Measurements from ENCODE around the gene CELSR3.

The CELSR3 gene

DNA sequence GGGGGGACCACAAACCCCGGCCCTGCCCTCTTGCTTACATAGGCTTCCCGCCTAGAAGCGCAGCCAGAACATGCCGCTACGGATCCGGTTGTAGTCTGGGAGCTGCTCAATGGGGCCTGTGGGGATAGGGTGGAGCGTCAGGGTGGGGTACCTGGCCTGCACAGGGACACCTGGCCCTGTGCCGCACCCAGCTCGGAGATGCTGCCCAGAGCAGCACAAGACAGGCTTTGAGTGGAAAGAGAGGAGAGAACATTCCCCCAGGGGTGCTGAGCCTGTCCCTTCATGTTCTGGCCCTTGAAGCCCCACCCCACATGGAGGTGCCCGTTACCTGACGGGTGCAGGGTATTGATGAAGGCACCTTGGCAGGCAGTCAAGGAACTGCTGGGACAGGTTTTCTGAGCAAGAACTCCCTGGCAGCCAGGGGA, 63.6 kb downstream of the CELSR3 start:
- in situ Hi-C loops (cut with MboI; ENCODE audit: low sequenced_read_pairs, unreplicated experiment) = no loop called here
- DNase-seq (ENCODE audit: low spot score) = no peak
- TF ChIP-seq, protein P1, sequence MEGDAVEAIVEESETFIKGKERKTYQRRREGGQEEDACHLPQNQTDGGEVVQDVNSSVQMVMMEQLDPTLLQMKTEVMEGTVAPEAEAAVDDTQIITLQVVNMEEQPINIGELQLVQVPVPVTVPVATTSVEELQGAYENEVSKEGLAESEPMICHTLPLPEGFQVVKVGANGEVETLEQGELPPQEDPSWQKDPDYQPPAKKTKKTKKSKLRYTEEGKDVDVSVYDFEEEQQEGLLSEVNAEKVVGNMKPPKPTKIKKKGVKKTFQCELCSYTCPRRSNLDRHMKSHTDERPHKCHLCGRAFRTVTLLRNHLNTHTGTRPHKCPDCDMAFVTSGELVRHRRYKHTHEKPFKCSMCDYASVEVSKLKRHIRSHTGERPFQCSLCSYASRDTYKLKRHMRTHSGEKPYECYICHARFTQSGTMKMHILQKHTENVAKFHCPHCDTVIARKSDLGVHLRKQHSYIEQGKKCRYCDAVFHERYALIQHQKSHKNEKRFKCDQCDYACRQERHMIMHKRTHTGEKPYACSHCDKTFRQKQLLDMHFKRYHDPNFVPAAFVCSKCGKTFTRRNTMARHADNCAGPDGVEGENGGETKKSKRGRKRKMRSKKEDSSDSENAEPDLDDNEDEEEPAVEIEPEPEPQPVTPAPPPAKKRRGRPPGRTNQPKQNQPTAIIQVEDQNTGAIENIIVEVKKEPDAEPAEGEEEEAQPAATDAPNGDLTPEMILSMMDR (IDR thresholded peaks at IDR 0.05; ENCODE audit: borderline replicate concordance, control extremely low read depth, extremely low read depth, insufficient read depth, missing control alignments) = no peak

GRCh38 chr3:48598323-48599076, 64.2 kb downstream of the CELSR3 start:
- TF ChIP-seq, protein P1 (IDR thresholded peaks at IDR 0.05; ENCODE audit: borderline replicate concordance, control extremely low read depth, extremely low read depth, insufficient read depth, missing control alignments) = no peak
- in situ Hi-C loops (cut with MboI; ENCODE audit: low sequenced_read_pairs, unreplicated experiment) = no loop called here
- no peak for DNase-seq (ENCODE audit: low spot score)

GRCh38 chr3:48597408-48597800, 65.3 kb downstream of the CELSR3 start:
- DNase-seq (ENCODE audit: low spot score) = no peak
- in situ Hi-C loops (cut with MboI; ENCODE audit: low sequenced_read_pairs, unreplicated experiment) = no loop called here
- TF ChIP-seq, protein P1 (IDR thresholded peaks at IDR 0.05; ENCODE audit: borderline replicate concordance, control extremely low read depth, extremely low read depth, insufficient read depth, missing control alignments) = no peak

DNA sequence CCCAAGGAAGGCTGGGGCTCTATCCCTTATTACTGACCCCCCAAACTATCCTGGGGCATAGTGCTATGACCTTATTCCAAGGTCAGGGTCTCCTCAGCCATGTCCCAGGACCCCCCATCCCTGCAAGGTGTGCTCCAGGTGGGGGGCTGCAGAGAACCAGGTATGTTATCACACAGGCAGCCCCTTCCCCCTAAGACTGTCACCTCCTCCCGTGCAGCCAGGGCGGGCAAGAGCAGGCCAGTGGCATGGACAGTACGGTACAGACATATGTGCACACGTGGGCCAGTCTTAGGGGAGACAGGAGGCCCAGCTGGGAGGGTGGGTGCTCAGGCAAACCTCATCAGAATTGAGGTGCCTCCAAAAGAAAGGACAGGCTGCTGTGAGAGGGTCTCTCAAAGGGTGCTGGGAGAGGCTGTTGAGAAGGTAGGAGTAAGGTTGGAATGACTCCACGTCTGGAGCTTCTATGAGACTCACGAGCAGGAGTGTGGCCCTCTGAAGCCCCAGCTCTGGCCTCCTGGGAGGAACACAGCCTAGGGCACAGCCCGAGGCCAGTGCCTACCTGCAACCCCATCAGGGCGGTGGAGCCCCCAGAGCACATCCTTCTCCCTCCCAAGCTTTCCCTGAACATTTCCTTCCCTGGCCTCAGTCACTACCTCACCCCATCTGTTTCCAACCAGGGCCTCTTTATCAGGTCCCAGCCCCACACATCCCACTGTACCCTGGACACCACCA, 65.8 kb downstream of the CELSR3 start:
- TF ChIP-seq, protein P1 (IDR thresholded peaks at IDR 0.05; ENCODE audit: borderline replicate concordance, control extremely low read depth, extremely low read depth, insufficient read depth, missing control alignments) = no peak
- in situ Hi-C loops (cut with MboI; ENCODE audit: low sequenced_read_pairs, unreplicated experiment) = no loop called here
- DNase-seq (ENCODE audit: low spot score) = no peak

DNA sequence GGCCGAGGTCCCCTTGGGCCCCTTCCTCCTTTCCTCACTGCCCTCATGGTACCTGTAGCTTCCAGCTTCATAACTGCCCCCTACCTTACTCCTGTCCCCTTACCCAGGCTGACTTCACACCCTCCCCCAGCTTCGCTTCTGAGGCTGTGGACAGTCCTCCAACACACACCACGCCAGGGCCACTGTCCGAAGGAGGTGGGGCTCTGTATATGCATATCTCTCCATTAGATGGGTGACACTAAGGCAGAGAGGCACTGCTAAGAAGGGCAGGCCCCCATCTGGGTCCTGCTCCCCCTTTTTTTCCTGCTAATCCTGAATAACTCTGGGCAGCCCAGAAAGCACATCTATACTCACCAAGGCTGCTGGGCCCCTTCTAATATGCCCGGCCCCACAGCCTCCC, 66.5 kb downstream of the CELSR3 start:
- TF ChIP-seq, protein P1 (IDR thresholded peaks at IDR 0.05; ENCODE audit: borderline replicate concordance, control extremely low read depth, extremely low read depth, insufficient read depth, missing control alignments) = no peak
- in situ Hi-C loops (cut with MboI; ENCODE audit: low sequenced_read_pairs, unreplicated experiment) = no loop called here
- DNase-seq (ENCODE audit: low spot score) = no peak

DNA sequence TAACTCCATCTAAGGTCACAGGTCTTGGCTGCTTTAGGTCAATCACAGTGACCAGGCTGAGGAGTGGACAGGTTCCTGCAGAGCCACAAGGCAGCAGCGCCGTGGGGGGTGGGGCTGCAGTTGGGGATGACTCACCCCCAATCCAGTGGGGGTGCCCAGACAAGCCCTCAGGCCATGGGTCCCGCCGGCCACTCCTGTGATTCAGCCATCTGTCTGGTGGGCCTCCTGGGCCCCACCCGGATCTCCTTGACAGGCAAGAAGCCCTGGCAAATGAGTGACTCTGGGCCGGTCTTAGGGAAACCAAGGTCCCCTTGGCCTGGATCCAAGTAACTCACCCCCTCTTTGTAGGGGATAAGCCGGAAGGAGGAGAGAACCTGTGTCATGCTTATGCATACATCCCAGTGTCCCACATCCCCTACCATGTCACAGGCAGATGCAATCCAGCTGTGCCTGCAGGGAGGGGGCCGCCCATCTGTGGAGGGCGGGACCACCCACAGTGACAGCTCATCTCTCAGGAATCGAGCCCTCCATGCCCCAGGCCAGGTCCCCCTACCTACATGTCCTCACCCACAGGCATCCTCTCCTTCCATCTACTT, 67.1 kb downstream of the CELSR3 start:
- in situ Hi-C loops (cut with MboI; ENCODE audit: low sequenced_read_pairs, unreplicated experiment) = no loop called here
- DNase-seq (ENCODE audit: low spot score) = no peak
- TF ChIP-seq, protein P1 (IDR thresholded peaks at IDR 0.05; ENCODE audit: borderline replicate concordance, control extremely low read depth, extremely low read depth, insufficient read depth, missing control alignments) = no peak
